Measurements from ENCODE around the gene CLDN20. TPM values are rescaled to one million over a fixed set of nuclear protein-coding genes. Genes with fewer than 3 reads are reported as not detected.
"Not testable (repeated sequence)": the region's sequence is repeated elsewhere in the genome, so short reads cannot be mapped to it uniquely, and the experiment has no call there.

CLDN20 gene
- total RNA-seq, 2 experiments from 2014 or later, result not detected

GRCh38 chr6:155264693-155265320 lies 994 bp downstream of the CLDN20 start:
- Mint-ChIP-seq H3K4me3 (no peak overlapping the region), H3K27ac (no peak overlapping the region), H3K27me3 (no peaks in the 10 kb centered on the region), H3K9me3 (no peaks in the 10 kb centered on the region), H3K4me1 (ENCODE audit: low read depth) (peaks cover 15% of the 10 kb centered on the region), H3K36me3 (ENCODE audit: low read depth) (peaks cover 30% of the 10 kb centered on the region)
- no peak for TF ChIP-seq CTCF (IDR thresholded peaks at IDR 0.05)
- ChIA-PET POLR2A (no interaction called here), CTCF (no interaction called here)
- ATAC-seq (no peak), DNase-seq (no peak)
- intact Hi-C loops (cut with micrococcal nuclease), result loop anchor here (5.0 kb wide), 2 partner anchors 78 to 343 kb away; no protein-coding TSS in a partner anchor

- CTCF ChIA-PET, result interaction anchor here (0.6 kb wide), 1 partner anchor 97 kb away, joined by 3 read pairs; no protein-coding TSS in a partner anchor
- Mint-ChIP-seq H3K36me3 (ENCODE audit: low read depth) (peaks cover 27% of the 10 kb centered on the region), H3K27ac (no peak overlapping the region), H3K27me3 (no peaks in the 10 kb centered on the region), H3K4me3 (no peak overlapping the region), H3K4me1 (ENCODE audit: low read depth) (peaks cover 14% of the 10 kb centered on the region), H3K9me3 (no peaks in the 10 kb centered on the region)
- POLR2A ChIA-PET, result no interaction called here
- ATAC-seq (no peak), DNase-seq (no peak)
- TF ChIP-seq CTCF (IDR thresholded peaks at IDR 0.05), result no peak
- intact Hi-C loops (cut with micrococcal nuclease), result loop anchor here (5.0 kb wide), 1 partner anchor 79 kb away; no protein-coding TSS in a partner anchor
Measured at GRCh38 chr6:155265843-155266535, 2.2 kb downstream of the CLDN20 start.

- intact Hi-C loops (cut with micrococcal nuclease), result loop anchor here (5.0 kb wide), 1 partner anchor 80 kb away; no protein-coding TSS in a partner anchor
- CTCF ChIA-PET, result interaction anchor here (0.8 to 2.2 kb wide), 6 partner anchors 9 to 90 kb away, joined by 3 to 12 read pairs (median 4); no protein-coding TSS in a partner anchor
- H3K27ac Mint-ChIP-seq, result no peak overlapping the region
Measured at GRCh38 chr6:155267411-155267810, 3.6 kb downstream of the CLDN20 start.

GRCh38 chr6:155268088-155268867 lies 4.5 kb downstream of the CLDN20 start:
- H3K4me3 Mint-ChIP-seq; H3K9me3 Mint-ChIP-seq; H3K4me1 Mint-ChIP-seq (ENCODE audit: low read depth); H3K27ac Mint-ChIP-seq; POLR2A ChIA-PET; H3K27me3 Mint-ChIP-seq: not testable (repeated sequence)
- intact Hi-C loops (cut with micrococcal nuclease), result loop anchor here (5.0 kb wide), 1 partner anchor 81 kb away; no protein-coding TSS in a partner anchor
- TF ChIP-seq CTCF (IDR thresholded peaks at IDR 0.05), result peak; percentile 54
- DNase-seq (peak; percentile 49), ATAC-seq (peak; percentile 64)
- peaks cover 30% of the 10 kb centered on the region for H3K36me3 Mint-ChIP-seq (ENCODE audit: low read depth)
- CTCF ChIA-PET, result interaction anchor here (0.7 to 2.2 kb wide), 12 partner anchors 8 to 1986 kb away, joined by 3 to 12 read pairs (median 4); no protein-coding TSS in a partner anchor

More at GRCh38 chr6:155267411-155267810, 3.6 kb downstream of the CLDN20 start:
- TF ChIP-seq CTCF (IDR thresholded peaks at IDR 0.05), result no peak
- POLR2A ChIA-PET, result no interaction called here
- Mint-ChIP-seq H3K9me3 (no peaks in the 10 kb centered on the region), H3K27me3 (no peaks in the 10 kb centered on the region), H3K36me3 (ENCODE audit: low read depth) (peaks cover 26% of the 10 kb centered on the region), H3K4me1 (ENCODE audit: low read depth) (peaks cover 6% of the 10 kb centered on the region), H3K4me3 (no peak overlapping the region)
- DNase-seq, result no peak
- no peak for ATAC-seq
